ENCODE results near the gene CHST14. TPM values are rescaled to one million over a fixed set of nuclear protein-coding genes. Genes with fewer than 3 reads are reported as not detected.

CHST14 gene
- polyA plus RNA-seq, 2 of the 4 experiments (the other 2 are of a cell fraction) = 8.6 to 11.0 TPM

GRCh38 chr15:40430271-40430805, 40.4 kb upstream of the CHST14 start:
- ChIA-PET CTCF (interaction anchor here (0.6 to 1.4 kb wide), 5 partner anchors 8 to 385 kb away, joined by 3 to 5 read pairs (median 4); no protein-coding TSS in a partner anchor), POLR2A (no interaction called here)
- no peaks in the 10 kb centered on the region; the same call in 2 of the 3 replicates for H3K4me1 ChIP-seq
- ATAC-seq (peak; percentile 69 to 84; a peak in 5 of 6 replicates), DNase-seq (ENCODE audit: low read depth in 1 of 2, low spot score in 1 of 2) (peak in 1 of 2 experiments; percentile 30), FAIRE-seq (no peak)
- no peak overlapping the region for H3K4me2 ChIP-seq
- H3K9me3 ChIP-seq = no peaks in the 10 kb centered on the region
- no peak overlapping the region for H3K27ac ChIP-seq
- TF ChIP-seq POLR2AphosphoS2 (conservative IDR thresholded peaks at IDR 0.05; ENCODE audit: low read length) (no peak), HOXA7 (CRISPR knock-in tag; IDR thresholded peaks at IDR 0.05) (no peak), HOXB5 (CRISPR knock-in tag; IDR thresholded peaks at IDR 0.05) (peak; percentile 88)
- TF ChIP-seq, protein P1, sequence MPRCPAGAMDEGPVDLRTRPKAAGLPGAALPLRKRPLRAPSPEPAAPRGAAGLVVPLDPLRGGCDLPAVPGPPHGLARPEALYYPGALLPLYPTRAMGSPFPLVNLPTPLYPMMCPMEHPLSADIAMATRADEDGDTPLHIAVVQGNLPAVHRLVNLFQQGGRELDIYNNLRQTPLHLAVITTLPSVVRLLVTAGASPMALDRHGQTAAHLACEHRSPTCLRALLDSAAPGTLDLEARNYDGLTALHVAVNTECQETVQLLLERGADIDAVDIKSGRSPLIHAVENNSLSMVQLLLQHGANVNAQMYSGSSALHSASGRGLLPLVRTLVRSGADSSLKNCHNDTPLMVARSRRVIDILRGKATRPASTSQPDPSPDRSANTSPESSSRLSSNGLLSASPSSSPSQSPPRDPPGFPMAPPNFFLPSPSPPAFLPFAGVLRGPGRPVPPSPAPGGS (IDR thresholded peaks at IDR 0.05) = no peak
- no peak overlapping the region for H3K4me3 ChIP-seq
- 38% methylated on average over 5 of the region's 10 CpGs for WGBS (ENCODE audit: missing lambda C conversion rate)

- no peak for DNase-seq (ENCODE audit: low read depth in 1 of 2, low spot score in 1 of 2)
- FAIRE-seq = no peak
- CTCF ChIA-PET = interaction anchor here (0.7 to 1.1 kb wide), 3 partner anchors 15 to 161 kb away, joined by 3 to 4 read pairs (median 4); no protein-coding TSS in a partner anchor
- TF ChIP-seq HEYL (CRISPR knock-in tag; IDR thresholded peaks at IDR 0.05) (no peak), JUNB (IDR thresholded peaks at IDR 0.05) (no peak), E2F6 (IDR thresholded peaks at IDR 0.05; ENCODE audit: borderline replicate concordance, low read depth) (no peak), ZC3H11A (IDR thresholded peaks at IDR 0.05) (no peak), CEBPB (IDR thresholded peaks at IDR 0.05) (no peak), CBX2 (IDR thresholded peaks at IDR 0.05; ENCODE audit: borderline replicate concordance, low read depth) (no peak), RCOR1 (IDR thresholded peaks at IDR 0.05; ENCODE audit: low read depth, low read length) (no peak), FOSL2 (IDR thresholded peaks at IDR 0.05) (no peak), FOSL2 (CRISPR knock-in tag; IDR thresholded peaks at IDR 0.05) (no peak), CBX8 (IDR thresholded peaks at IDR 0.05) (no peak), PHF8 (IDR thresholded peaks at IDR 0.05; ENCODE audit: borderline replicate concordance, low read depth) (no peak), PBX3 (IDR thresholded peaks at IDR 0.05) (no peak), KDM5A (IDR thresholded peaks at IDR 0.05) (no peak)
- TF ChIP-seq, protein P2, sequence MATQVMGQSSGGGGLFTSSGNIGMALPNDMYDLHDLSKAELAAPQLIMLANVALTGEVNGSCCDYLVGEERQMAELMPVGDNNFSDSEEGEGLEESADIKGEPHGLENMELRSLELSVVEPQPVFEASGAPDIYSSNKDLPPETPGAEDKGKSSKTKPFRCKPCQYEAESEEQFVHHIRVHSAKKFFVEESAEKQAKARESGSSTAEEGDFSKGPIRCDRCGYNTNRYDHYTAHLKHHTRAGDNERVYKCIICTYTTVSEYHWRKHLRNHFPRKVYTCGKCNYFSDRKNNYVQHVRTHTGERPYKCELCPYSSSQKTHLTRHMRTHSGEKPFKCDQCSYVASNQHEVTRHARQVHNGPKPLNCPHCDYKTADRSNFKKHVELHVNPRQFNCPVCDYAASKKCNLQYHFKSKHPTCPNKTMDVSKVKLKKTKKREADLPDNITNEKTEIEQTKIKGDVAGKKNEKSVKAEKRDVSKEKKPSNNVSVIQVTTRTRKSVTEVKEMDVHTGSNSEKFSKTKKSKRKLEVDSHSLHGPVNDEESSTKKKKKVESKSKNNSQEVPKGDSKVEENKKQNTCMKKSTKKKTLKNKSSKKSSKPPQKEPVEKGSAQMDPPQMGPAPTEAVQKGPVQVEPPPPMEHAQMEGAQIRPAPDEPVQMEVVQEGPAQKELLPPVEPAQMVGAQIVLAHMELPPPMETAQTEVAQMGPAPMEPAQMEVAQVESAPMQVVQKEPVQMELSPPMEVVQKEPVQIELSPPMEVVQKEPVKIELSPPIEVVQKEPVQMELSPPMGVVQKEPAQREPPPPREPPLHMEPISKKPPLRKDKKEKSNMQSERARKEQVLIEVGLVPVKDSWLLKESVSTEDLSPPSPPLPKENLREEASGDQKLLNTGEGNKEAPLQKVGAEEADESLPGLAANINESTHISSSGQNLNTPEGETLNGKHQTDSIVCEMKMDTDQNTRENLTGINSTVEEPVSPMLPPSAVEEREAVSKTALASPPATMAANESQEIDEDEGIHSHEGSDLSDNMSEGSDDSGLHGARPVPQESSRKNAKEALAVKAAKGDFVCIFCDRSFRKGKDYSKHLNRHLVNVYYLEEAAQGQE (IDR thresholded peaks at IDR 0.05) = no peak
- TF ChIP-seq, protein P1 (IDR thresholded peaks at IDR 0.05) = no peak
- Histone ChIP-seq H3K4me3 (no peak overlapping the region), H3K4me1 (peaks cover 20% of the 10 kb centered on the region; the same call in 2 of the 3 replicates), H3K9me3 (no peaks in the 10 kb centered on the region), H3K4me2 (no peak overlapping the region), H3K27ac (no peak overlapping the region)
- WGBS (ENCODE audit: missing lambda C conversion rate) = 83% methylated on average over 18 of the region's 20 CpGs
- ATAC-seq = no peak
- POLR2A ChIA-PET = no interaction called here
These were observed 35.6 kb upstream of the CHST14 start for GRCh38 chr15:40435023-40435709.
